ENCODE data around the gene CLCNKA.
"Not testable (repeated sequence)": the region's sequence is repeated elsewhere in the genome, so short reads cannot be mapped to it uniquely, and the experiment has no call there.

CLCNKA gene

GRCh38 chr1:16017461-16018303 is 4.2 kb upstream of the CLCNKA start, which contains the start of gene HSPB7:
TSS of gene HSPB7 (minus strand) at chr1:16018043. CDS start at chr1:16017963, 80 bp downstream.
- DNase-seq (ENCODE audit: low read depth), result no peak

- DNase-seq (ENCODE audit: low read depth), result no peak
Observed at GRCh38 chr1:16018308-16018707, 3.5 kb upstream of the CLCNKA start.

- DNase-seq (ENCODE audit: low read depth), result no peak
Observed at GRCh38 chr1:16018749-16019643, 2.8 kb upstream of the CLCNKA start.

GRCh38 chr1:16019644-16020277 is 2.1 kb upstream of the CLCNKA start:
- DNase-seq (ENCODE audit: low read depth), result no peak

GRCh38 chr1:16020325-16020724 is 1.5 kb upstream of the CLCNKA start:
- DNase-seq (ENCODE audit: low read depth), result no peak

GRCh38 chr1:16020878-16021277 is 958 bp upstream of the CLCNKA start:
- DNase-seq (ENCODE audit: low read depth), result not testable (repeated sequence)

GRCh38 chr1:16022393-16022792 is 557 bp downstream of the CLCNKA start:
- no peak for DNase-seq (ENCODE audit: low read depth)

- DNase-seq (ENCODE audit: low read depth), result no peak
Observed at GRCh38 chr1:16023050-16023653, 1.3 kb downstream of the CLCNKA start.

- DNase-seq (ENCODE audit: low read depth), result not testable (repeated sequence)
Observed at GRCh38 chr1:16026302-16026701, 4.5 kb downstream of the CLCNKA start.

GRCh38 chr1:16026723-16027484 is 5.1 kb downstream of the CLCNKA start:
- no peak for DNase-seq (ENCODE audit: low read depth)

GRCh38 chr1:16028237-16029002 is 6.6 kb downstream of the CLCNKA start:
- DNase-seq (ENCODE audit: low read depth), result no peak

- not testable (repeated sequence) for DNase-seq (ENCODE audit: low read depth)
Observed at GRCh38 chr1:16029003-16029268, 7.1 kb downstream of the CLCNKA start.

- no peak for DNase-seq (ENCODE audit: low read depth)
Observed at GRCh38 chr1:16029288-16029687, 7.5 kb downstream of the CLCNKA start.

- no peak for DNase-seq (ENCODE audit: low read depth)
Observed at GRCh38 chr1:16031551-16031950, 9.7 kb downstream of the CLCNKA start.

- DNase-seq (ENCODE audit: low read depth), result peak; percentile 80
Observed at GRCh38 chr1:16032388-16033102, 10.7 kb downstream of the CLCNKA start.

GRCh38 chr1:16033103-16033632 is 11.3 kb downstream of the CLCNKA start:
- not testable (repeated sequence) for DNase-seq (ENCODE audit: low read depth)

GRCh38 chr1:16036461-16036860 is 14.6 kb downstream of the CLCNKA start:
- DNase-seq (ENCODE audit: low read depth), result not testable (repeated sequence)

- no peak for DNase-seq (ENCODE audit: low read depth)
Observed at GRCh38 chr1:16038620-16038912, 16.7 kb downstream of the CLCNKA start.

GRCh38 chr1:16039871-16040270 is 18.0 kb downstream of the CLCNKA start:
- not testable (repeated sequence) for DNase-seq (ENCODE audit: low read depth)

- DNase-seq (ENCODE audit: low read depth), result no peak
Observed at GRCh38 chr1:16041200-16041599, 19.4 kb downstream of the CLCNKA start.

All from fibroblast of the conjunctiva (primary cell).